T-helper 2 cell treated with Interferon-gamma antibody and Interleukin-4, amounts not matched to agents 5 μg/mL and 100 μg/mL, for 36 hours (primary cell): ENCODE data around the gene MFAP3.

Experiments used
- DNase-seq: peaks from one replicate; pipeline ENCODE4 v3.0.0; 2021; ENCODE audit warnings: low spot score
- H3K27ac Mint-ChIP-seq: one replicate; pipeline ENCODE4 v1.8.0; 2021; ENCODE audit warnings: mild to moderate bottlenecking, mixed read lengths
- H3K27me3 Mint-ChIP-seq: one replicate; pipeline ENCODE4 v1.8.0; 2021; ENCODE audit warnings: low read depth, mixed read lengths
- H3K36me3 Mint-ChIP-seq: one replicate; pipeline ENCODE4 v1.8.0; 2021; ENCODE audit warnings: low read depth, mixed read lengths
- H3K4me1 Mint-ChIP-seq: one replicate; pipeline ENCODE4 v1.8.0; 2021; ENCODE audit warnings: low read depth, mixed read lengths
- H3K4me3 Mint-ChIP-seq: one replicate; pipeline ENCODE4 v1.8.0; 2022; ENCODE audit warnings: mild to moderate bottlenecking, moderate library complexity, mixed read lengths
- H3K9me3 Mint-ChIP-seq: one replicate; pipeline ENCODE4 v1.8.0; 2021; ENCODE audit warnings: mixed read lengths

Gene MFAP3

GRCh38 chr5:154034944-154035343, 3.8 kb upstream of the MFAP3 start:
- H3K4me1 Mint-ChIP-seq: peaks cover 11% of the 10 kb centered on the region
- H3K27ac Mint-ChIP-seq: no peak overlapping the region
- no peak overlapping the region for H3K4me3 Mint-ChIP-seq
- no peak for DNase-seq
- peaks cover 5% of the 10 kb centered on the region for H3K36me3 Mint-ChIP-seq
- H3K27me3 Mint-ChIP-seq: no peaks in the 10 kb centered on the region
- no peaks in the 10 kb centered on the region for H3K9me3 Mint-ChIP-seq

DNA sequence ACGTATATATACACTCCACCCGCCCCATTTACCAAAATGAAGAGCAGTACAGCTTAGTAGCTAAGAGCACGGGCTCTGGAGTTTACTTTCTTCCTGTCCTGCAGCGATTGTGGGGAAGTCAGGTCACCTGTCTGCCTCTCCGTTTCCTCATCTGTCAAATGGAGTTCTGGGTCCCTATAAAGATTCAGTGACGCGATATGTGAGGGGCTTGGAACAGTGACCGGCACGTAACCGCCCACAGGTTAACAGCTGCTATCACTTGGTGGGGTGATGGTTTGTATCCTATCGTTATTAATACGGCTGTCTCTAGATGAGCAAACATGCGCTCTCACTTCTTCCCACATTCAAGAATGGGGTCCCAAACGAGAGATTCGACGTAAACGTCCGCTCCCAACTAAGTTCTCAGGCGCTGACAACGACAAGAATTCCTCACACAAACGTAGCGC, 483 bp upstream of the MFAP3 start:
- H3K27ac Mint-ChIP-seq: peak overlapping the region; percentile 96
- peaks cover 5% of the 10 kb centered on the region for H3K36me3 Mint-ChIP-seq
- H3K27me3 Mint-ChIP-seq: no peaks in the 10 kb centered on the region
- DNase-seq: peak; percentile 42
- peaks cover 22% of the 10 kb centered on the region for H3K4me1 Mint-ChIP-seq
- H3K9me3 Mint-ChIP-seq: no peaks in the 10 kb centered on the region
- H3K4me3 Mint-ChIP-seq: peak overlapping the region; percentile 94

DNA sequence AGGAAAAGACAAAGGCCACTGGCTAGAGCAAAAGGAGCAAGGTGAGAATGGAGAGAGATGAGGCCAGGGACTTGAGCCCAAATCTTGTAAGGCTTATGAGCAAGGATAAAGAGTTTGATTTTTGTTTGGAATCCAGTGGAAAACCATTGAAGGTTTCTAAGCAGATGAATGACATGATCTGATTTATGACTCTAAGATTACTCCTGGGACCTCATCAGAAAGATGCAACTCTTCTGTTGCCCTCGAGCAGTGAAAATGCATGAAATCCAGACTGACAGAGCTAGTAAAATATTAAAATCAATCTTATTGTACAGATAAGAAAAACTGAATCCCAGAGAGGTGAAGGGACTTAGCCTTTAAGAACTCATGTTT, 677 bp downstream of the MFAP3 start:
- Mint-ChIP-seq H3K27ac (peak overlapping the region; percentile 96), H3K4me1 (peaks cover 30% of the 10 kb centered on the region)
- DNase-seq: no peak

DNA sequence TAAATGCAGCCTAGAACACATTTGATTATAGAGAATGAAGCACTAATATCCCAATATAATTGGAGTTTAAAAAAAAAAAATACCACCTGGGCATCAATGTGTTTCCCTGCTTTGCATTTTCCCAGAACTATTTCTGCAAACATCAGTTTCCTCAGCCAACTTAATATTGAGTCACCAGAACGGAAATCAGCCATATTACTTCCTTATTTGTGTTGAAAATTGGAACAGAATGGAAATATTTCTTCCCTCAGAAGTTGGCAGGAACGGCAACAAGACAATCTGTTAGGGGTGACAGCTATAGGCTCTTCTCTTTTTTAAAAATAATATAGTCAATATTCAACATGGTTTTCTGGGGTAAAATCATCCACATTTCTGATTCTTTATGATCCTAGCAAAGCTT, 4.0 kb downstream of the MFAP3 start:
- DNase-seq: no peak
- no peaks in the 10 kb centered on the region for H3K27me3 Mint-ChIP-seq
- no peak overlapping the region for H3K27ac Mint-ChIP-seq
- peaks cover 42% of the 10 kb centered on the region for H3K4me1 Mint-ChIP-seq
- peaks cover 11% of the 10 kb centered on the region for H3K36me3 Mint-ChIP-seq
- no peaks in the 10 kb centered on the region for H3K9me3 Mint-ChIP-seq
- no peak overlapping the region for H3K4me3 Mint-ChIP-seq

More for the DNA sequence above, 677 bp downstream of the MFAP3 start:
- Mint-ChIP-seq H3K27me3 (no peaks in the 10 kb centered on the region), H3K9me3 (no peaks in the 10 kb centered on the region), H3K36me3 (peaks cover 5% of the 10 kb centered on the region), H3K4me3 (peak overlapping the region; percentile 94)

DNA sequence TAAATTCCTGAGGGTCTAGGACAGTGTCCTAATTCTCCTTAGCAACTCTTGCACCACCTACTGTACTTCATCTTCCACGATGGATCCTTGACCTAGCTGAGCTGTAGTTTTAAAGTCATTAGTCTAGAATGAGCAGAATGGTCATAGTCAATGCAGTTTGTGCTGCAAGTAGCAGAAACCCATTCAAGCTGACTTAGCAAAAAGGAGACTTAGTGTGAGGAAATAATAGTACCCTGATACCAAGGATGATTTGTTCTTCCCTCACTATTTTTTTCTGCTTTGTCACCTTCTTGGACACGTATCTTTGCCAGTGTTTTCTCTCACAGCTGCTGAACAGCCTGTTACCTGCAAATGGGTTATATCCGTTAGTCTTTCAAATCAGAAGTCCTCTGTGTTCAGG, 5.3 kb downstream of the MFAP3 start:
- H3K9me3 Mint-ChIP-seq: no peaks in the 10 kb centered on the region
- H3K36me3 Mint-ChIP-seq: peaks cover 11% of the 10 kb centered on the region
- no peak for DNase-seq
- H3K4me3 Mint-ChIP-seq: no peak overlapping the region
- peaks cover 45% of the 10 kb centered on the region for H3K4me1 Mint-ChIP-seq
- no peak overlapping the region for H3K27ac Mint-ChIP-seq
- no peaks in the 10 kb centered on the region for H3K27me3 Mint-ChIP-seq

DNA sequence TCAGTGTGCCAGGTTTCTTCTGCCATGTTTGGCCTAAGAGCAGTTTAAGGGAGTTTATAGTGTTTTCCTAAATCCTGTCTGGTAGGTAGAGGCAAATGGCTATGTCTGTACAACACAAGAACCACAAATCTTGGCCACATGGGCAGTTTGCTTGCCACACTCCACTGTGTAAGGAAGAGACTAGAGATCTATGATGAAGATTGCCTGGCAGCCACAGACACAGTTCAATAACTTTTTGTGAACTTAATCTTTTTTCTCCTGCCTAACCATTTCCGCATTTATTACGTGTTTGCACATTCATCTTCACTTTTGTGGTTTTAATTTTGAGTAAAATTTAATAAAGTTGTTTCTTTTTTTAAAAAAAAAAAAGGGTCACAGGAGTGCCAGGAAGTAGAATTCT, 5.8 kb downstream of the MFAP3 start:
- DNase-seq: no peak
- no peak overlapping the region for H3K27ac Mint-ChIP-seq
- no peaks in the 10 kb centered on the region for H3K9me3 Mint-ChIP-seq
- no peaks in the 10 kb centered on the region for H3K27me3 Mint-ChIP-seq
- H3K4me3 Mint-ChIP-seq: no peak overlapping the region
- H3K36me3 Mint-ChIP-seq: peaks cover 11% of the 10 kb centered on the region
- peaks cover 40% of the 10 kb centered on the region for H3K4me1 Mint-ChIP-seq

GRCh38 chr5:154046486-154046885, 7.7 kb downstream of the MFAP3 start:
- peaks cover 17% of the 10 kb centered on the region for H3K36me3 Mint-ChIP-seq
- no peaks in the 10 kb centered on the region for H3K9me3 Mint-ChIP-seq
- peaks cover 34% of the 10 kb centered on the region for H3K4me1 Mint-ChIP-seq
- no peaks in the 10 kb centered on the region for H3K27me3 Mint-ChIP-seq
- DNase-seq: no peak
- H3K4me3 Mint-ChIP-seq: no peak overlapping the region
- no peak overlapping the region for H3K27ac Mint-ChIP-seq

DNA sequence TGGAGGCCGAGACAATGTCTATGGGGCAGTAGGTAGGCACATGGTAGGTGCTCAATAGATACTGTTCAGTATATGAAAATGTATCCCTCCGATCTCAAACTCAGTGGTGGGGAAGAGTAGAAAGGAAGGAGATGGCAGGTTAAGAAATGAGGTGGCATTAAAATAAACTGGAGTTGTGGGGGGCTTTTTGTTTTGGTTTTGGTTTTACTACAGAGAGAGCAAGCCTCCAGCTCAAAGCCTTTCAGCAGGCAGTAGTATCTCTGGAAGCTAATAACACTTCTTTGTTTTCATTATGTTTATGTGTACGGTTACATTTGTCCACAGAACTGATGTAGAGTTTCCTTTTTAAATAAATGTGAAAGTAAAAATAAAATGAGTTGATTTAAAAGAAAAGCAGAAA, 8.6 kb downstream of the MFAP3 start:
- Mint-ChIP-seq H3K27ac (peak overlapping the region; percentile 18), H3K27me3 (no peaks in the 10 kb centered on the region), H3K9me3 (no peaks in the 10 kb centered on the region), H3K36me3 (peaks cover 17% of the 10 kb centered on the region), H3K4me3 (no peak overlapping the region), H3K4me1 (peaks cover 29% of the 10 kb centered on the region)
- no peak for DNase-seq

DNA sequence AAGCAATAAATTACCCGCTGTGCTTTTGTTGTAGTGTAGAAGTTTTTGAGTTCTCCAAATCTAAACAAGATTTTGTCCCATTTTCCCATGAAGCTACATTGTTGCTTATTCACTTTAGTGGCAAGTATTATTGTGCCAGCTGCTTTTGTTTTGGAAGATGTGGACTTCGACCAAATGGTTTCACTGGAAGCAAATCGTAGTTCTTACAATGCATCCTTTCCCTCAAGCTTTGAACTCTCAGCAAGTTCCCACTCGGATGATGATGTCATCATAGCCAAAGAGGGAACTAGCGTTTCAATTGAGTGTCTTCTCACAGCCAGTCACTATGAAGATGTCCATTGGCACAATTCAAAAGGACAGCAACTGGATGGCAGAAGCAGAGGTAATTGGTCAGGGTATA, 10.9 kb downstream of the MFAP3 start:
- no peak for DNase-seq
- H3K27me3 Mint-ChIP-seq: no peaks in the 10 kb centered on the region
- H3K9me3 Mint-ChIP-seq: no peaks in the 10 kb centered on the region
- no peak overlapping the region for H3K27ac Mint-ChIP-seq
- H3K4me1 Mint-ChIP-seq: peaks cover 22% of the 10 kb centered on the region
- no peak overlapping the region for H3K4me3 Mint-ChIP-seq
- H3K36me3 Mint-ChIP-seq: peaks cover 23% of the 10 kb centered on the region

- Mint-ChIP-seq H3K4me1 (peaks cover 7% of the 10 kb centered on the region), H3K4me3 (no peak overlapping the region), H3K27me3 (no peaks in the 10 kb centered on the region), H3K27ac (no peak overlapping the region), H3K9me3 (no peaks in the 10 kb centered on the region), H3K36me3 (peaks cover 23% of the 10 kb centered on the region)
- DNase-seq: no peak
These were observed 14.7 kb downstream of the MFAP3 start for GRCh38 chr5:154053468-154053867.

- H3K36me3 Mint-ChIP-seq: peaks cover 17% of the 10 kb centered on the region
- DNase-seq: no peak
- H3K27me3 Mint-ChIP-seq: no peaks in the 10 kb centered on the region
- no peak overlapping the region for H3K27ac Mint-ChIP-seq
- H3K4me1 Mint-ChIP-seq: peaks cover 16% of the 10 kb centered on the region
- no peak overlapping the region for H3K4me3 Mint-ChIP-seq
- no peaks in the 10 kb centered on the region for H3K9me3 Mint-ChIP-seq
These were observed 16.4 kb downstream of the MFAP3 start for GRCh38 chr5:154055201-154055600.

- Mint-ChIP-seq H3K27ac (no peak overlapping the region), H3K4me3 (peak overlapping the region; percentile 0), H3K27me3 (no peaks in the 10 kb centered on the region), H3K4me1 (peaks cover 14% of the 10 kb centered on the region), H3K9me3 (no peaks in the 10 kb centered on the region), H3K36me3 (peaks cover 9% of the 10 kb centered on the region)
- DNase-seq: no peak
These were observed 19.6 kb downstream of the MFAP3 start for GRCh38 chr5:154058055-154059038.

GRCh38 chr5:154059039-154059430, 20.3 kb downstream of the MFAP3 start:
- Mint-ChIP-seq H3K4me1 (peaks cover 14% of the 10 kb centered on the region), H3K4me3 (peak overlapping the region; percentile 0), H3K36me3 (peaks cover 10% of the 10 kb centered on the region), H3K27ac (peak overlapping the region; percentile 9), H3K27me3 (no peaks in the 10 kb centered on the region), H3K9me3 (no peaks in the 10 kb centered on the region)
- DNase-seq: no peak

- Mint-ChIP-seq H3K27ac (no peak overlapping the region), H3K4me1 (peaks cover 14% of the 10 kb centered on the region), H3K36me3 (peaks cover 10% of the 10 kb centered on the region), H3K4me3 (no peak overlapping the region), H3K27me3 (no peaks in the 10 kb centered on the region), H3K9me3 (no peaks in the 10 kb centered on the region)
- DNase-seq: no peak
These were observed 20.8 kb downstream of the MFAP3 start for GRCh38 chr5:154059583-154059982.
